WTC11 (cell line): ENCODE results near the gene COX10. TPM values are rescaled to one million over a fixed set of nuclear protein-coding genes. Genes with fewer than 3 reads are reported as not detected.

Experiments used
- ATAC-seq: fragments of 200-7000 bp; cut with Tn5 transposase; 2 replicates; pipeline ENCODE4 v1.10.0; 2021; ENCODE audit warnings: mild to moderate bottlenecking, moderate library complexity
- CTCF ChIA-PET: fragments of 300-600 bp; sonication (Branson Sonifier 250); formaldehyde crosslinking; loops from one replicate; lab custom pipeline; 2021; ENCODE audit warnings: antibody characterized with exemption; lab: Charles Lee
- POLR2A ChIA-PET: fragments of 350-600 bp; sonication (Branson Sonifier 250); formaldehyde crosslinking; loops from one replicate; lab custom pipeline; 2021; ENCODE audit warnings: antibody characterized with exemption; lab: Charles Lee
- DNase-seq: peaks from one replicate; pipeline ENCODE4 v3.0.0; 2021; ENCODE audit warnings: low spot score
- H3K27ac Mint-ChIP-seq: 2 replicates; pipeline ENCODE4 v1.8.0; 2021; ENCODE audit warnings: mixed read lengths
- H3K27me3 Mint-ChIP-seq: 2 replicates; pipeline ENCODE4 v1.8.0; 2021; ENCODE audit warnings: low read depth, mild to moderate bottlenecking, moderate library complexity, mixed read lengths
- H3K36me3 Mint-ChIP-seq: 2 replicates; pipeline ENCODE4 v1.8.0; 2021; ENCODE audit warnings: mixed read lengths
- H3K4me1 Mint-ChIP-seq: 2 replicates; pipeline ENCODE4 v1.8.0; 2022; ENCODE audit warnings: mixed read lengths
- H3K4me3 Mint-ChIP-seq: 2 replicates; pipeline ENCODE4 v1.8.0; 2021; ENCODE audit warnings: mild to moderate bottlenecking, moderate library complexity, mixed read lengths
- H3K9me3 Mint-ChIP-seq: 2 replicates; pipeline ENCODE4 v1.8.0; 2021; ENCODE audit warnings: mixed read lengths
- ATF3 ChIP-seq: sonication (generic); formaldehyde crosslinking; conservative IDR thresholded peaks from 2 replicates; pipeline ENCODE4 v1.8.1; 2022; ENCODE audit warnings: mild to moderate bottlenecking, missing genetic modification reagents
- CREM ChIP-seq: sonication (generic); formaldehyde crosslinking; IDR thresholded peaks from 2 replicates; pipeline ENCODE4 v1.8.1; 2022; ENCODE audit warnings: mild to moderate bottlenecking, missing genetic modification reagents, moderate library complexity
- CTCF ChIP-seq: fragments of 200-600 bp; IDR thresholded peaks from 2 replicates; pipeline ENCODE4 v1.8.0; 2022; ENCODE audit warnings: antibody characterized with exemption
- E2F4 ChIP-seq: sonication (generic); formaldehyde crosslinking; IDR thresholded peaks from 2 replicates; pipeline ENCODE4 v1.8.1; 2022; ENCODE audit warnings: low read depth, mild to moderate bottlenecking, moderate library complexity, missing genetic modification reagents, borderline replicate concordance
- E2F5 ChIP-seq: sonication (generic); formaldehyde crosslinking; IDR thresholded peaks from 2 replicates; pipeline ENCODE4 v1.8.1; 2022; ENCODE audit warnings: mild to moderate bottlenecking, moderate library complexity, missing genetic modification reagents
- ETV6 ChIP-seq: sonication (generic); formaldehyde crosslinking; IDR thresholded peaks from 2 replicates; pipeline ENCODE4 v1.8.1; 2022; ENCODE audit warnings: mild to moderate bottlenecking, missing genetic modification reagents
- GRHL2 ChIP-seq: fragments of 250-450 bp; sonication (Bioruptor Pico); IDR thresholded peaks from 2 replicates; pipeline ENCODE4 v1.8.0; 2022; ENCODE audit warnings: mild to moderate bottlenecking, moderate library complexity; ENCODE audit not compliant: insufficient replicate concordance, severe bottlenecking
- GTF2I ChIP-seq: fragments of 250-450 bp; sonication (Bioruptor Pico); conservative IDR thresholded peaks from 2 replicates; pipeline ENCODE4 v1.4.0; 2021; ENCODE audit warnings: mild to moderate bottlenecking
- HMGA2 ChIP-seq: fragments of 250-450 bp; sonication (Bioruptor Pico); IDR thresholded peaks from 2 replicates; pipeline ENCODE4 v1.4.0; 2021; ENCODE audit warnings: mild to moderate bottlenecking, moderate library complexity
- IRF1 ChIP-seq: sonication (generic); formaldehyde crosslinking; IDR thresholded peaks from 2 replicates; pipeline ENCODE4 v1.8.0; 2023; ENCODE audit warnings: missing genetic modification reagents
- IRF2 ChIP-seq: sonication (generic); formaldehyde crosslinking; IDR thresholded peaks from 2 replicates; pipeline ENCODE4 v1.8.0; 2022; ENCODE audit warnings: low read depth, missing genetic modification reagents, borderline replicate concordance
- JUN ChIP-seq: sonication (generic); formaldehyde crosslinking; IDR thresholded peaks from 2 replicates; pipeline ENCODE4 v1.8.0; 2023; ENCODE audit warnings: mild to moderate bottlenecking, missing genetic modification reagents
- KAT7 ChIP-seq: sonication (generic); formaldehyde crosslinking; IDR thresholded peaks from 2 replicates; pipeline ENCODE4 v1.8.1; 2023; ENCODE audit warnings: missing genetic modification reagents, mild to moderate bottlenecking, borderline replicate concordance
- MLX ChIP-seq: sonication (generic); formaldehyde crosslinking; IDR thresholded peaks from 2 replicates; pipeline ENCODE4 v1.8.1; 2023; ENCODE audit warnings: mild to moderate bottlenecking, missing genetic modification reagents, moderate library complexity
- MXD4 ChIP-seq: fragments of 250-450 bp; sonication (Bioruptor Pico); IDR thresholded peaks from 2 replicates; pipeline ENCODE4 v1.8.0; 2021; ENCODE audit warnings: mild to moderate bottlenecking, moderate library complexity, borderline replicate concordance
- MYBL2 ChIP-seq: sonication (generic); formaldehyde crosslinking; IDR thresholded peaks from 2 replicates; pipeline ENCODE4 v1.8.1; 2023; ENCODE audit warnings: mild to moderate bottlenecking, moderate library complexity, missing genetic modification reagents
- NFATC4 ChIP-seq: fragments of 250-450 bp; sonication (Bioruptor Pico); IDR thresholded peaks from 2 replicates; pipeline ENCODE4 v1.9.0; 2021; ENCODE audit warnings: mild to moderate bottlenecking
- OVOL2 ChIP-seq: fragments of 250-450 bp; sonication (Bioruptor Pico); IDR thresholded peaks from 2 replicates; pipeline ENCODE4 v1.9.0; 2021; ENCODE audit warnings: mild to moderate bottlenecking, borderline replicate concordance
- PREB ChIP-seq: sonication (generic); formaldehyde crosslinking; IDR thresholded peaks from 2 replicates; pipeline ENCODE4 v1.8.1; 2022; ENCODE audit warnings: mild to moderate bottlenecking, missing genetic modification reagents, moderate library complexity, borderline replicate concordance
- RORB ChIP-seq: fragments of 250-450 bp; sonication (Bioruptor Pico); IDR thresholded peaks from 2 replicates; pipeline ENCODE4 v1.9.0; 2021; ENCODE audit warnings: mild to moderate bottlenecking
- SMAD3 ChIP-seq: sonication (generic); formaldehyde crosslinking; IDR thresholded peaks from 2 replicates; pipeline ENCODE4 v1.8.0; 2022; ENCODE audit warnings: missing genetic modification reagents, mild to moderate bottlenecking, borderline replicate concordance
- STAT6 ChIP-seq: sonication (generic); formaldehyde crosslinking; conservative IDR thresholded peaks from 2 replicates; pipeline ENCODE4 v1.8.1; 2023; ENCODE audit warnings: mild to moderate bottlenecking, low read depth, missing genetic modification reagents, moderate library complexity
- total RNA-seq: library from RNA; stranded (reverse); gene quantifications from 3 replicates; pipeline ENCODE4 v1.2.3, GENCODE V29; 2021

Gene COX10
- total RNA-seq, 1 experiment from 2014 or later = 22.0 TPM

GRCh38 chr17:14123619-14124278, 54.4 kb downstream of the COX10 start (continued):
- TF ChIP-seq MLX (no peak), RORB (no peak), SMAD3 (CRISPR knock-in tag) (no peak), E2F5 (CRISPR knock-in tag) (no peak), PREB (CRISPR knock-in tag) (no peak), E2F4 (CRISPR knock-in tag) (no peak)

- Mint-ChIP-seq H3K4me3 (no peak overlapping the region), H3K27ac (no peak overlapping the region), H3K4me1 (peaks cover 40% of the 10 kb centered on the region), H3K27me3 (no peaks in the 10 kb centered on the region), H3K36me3 (no peaks in the 10 kb centered on the region), H3K9me3 (no peaks in the 10 kb centered on the region)
- ChIA-PET POLR2A (no interaction called here), CTCF (no interaction called here)
- ATAC-seq (no peak), DNase-seq (no peak)
- TF ChIP-seq STAT6 (no peak), CTCF (no peak), IRF1 (CRISPR knock-in tag) (no peak), MYBL2 (CRISPR knock-in tag) (no peak), ATF3 (CRISPR knock-in tag) (no peak), KAT7 (CRISPR knock-in tag) (no peak), NFATC4 (CRISPR knock-in tag) (no peak), MXD4 (CRISPR knock-in tag) (no peak), GRHL2 (CRISPR knock-in tag) (no peak), IRF2 (no peak), CREM (CRISPR knock-in tag) (no peak), JUN (CRISPR knock-in tag) (no peak), HMGA2 (CRISPR knock-in tag) (no peak), OVOL2 (CRISPR knock-in tag) (no peak), ETV6 (CRISPR knock-in tag) (no peak), GTF2I (CRISPR knock-in tag) (no peak)
- TF ChIP-seq, all 79 proteins: peak for 0
Observed at GRCh38 chr17:14124854-14125253, 55.5 kb downstream of the COX10 start.
